H1 (cell line): Measurements from ENCODE around the gene C1QA. TPM values are rescaled to one million over a fixed set of nuclear protein-coding genes. Genes with fewer than 3 reads are reported as not detected.

ENCODE experiments used
- CTCF ChIA-PET: fragments of 300-600 bp; sonication (Branson Sonifier 250); formaldehyde crosslinking; loops from one replicate; lab custom pipeline; 2021; ENCODE audit not compliant: partially characterized antibody; lab: Charles Lee
- POLR2A ChIA-PET: fragments of 300-600 bp; sonication (Branson Sonifier 250); formaldehyde crosslinking; loops from one replicate; lab custom pipeline; 2021; ENCODE audit warnings: inconsistent platforms; ENCODE audit not compliant: partially characterized antibody; lab: Charles Lee
- DNase-seq, 2 experiments: peaks; one replicate each; pipeline versions ENCODE4 v3.0.0 to v3.0.0-alpha.2; 2010 to 2022; ENCODE audit warnings: low spot score in 2 of 2, low read depth in 1 of 2, mixed read lengths in 1 of 2
- FAIRE-seq: peaks from 2 replicates; lab custom pipeline; 2011; peaks lifted over from hg19 to GRCh38; lab: Jason Lieb, UNC
- H2AFZ ChIP-seq: 2 replicates; pipeline ENCODE4 v1.8.1; 2012; ENCODE audit warnings: low read length, inconsistent platforms
- H2AK5ac ChIP-seq: 2 replicates; pipeline ENCODE4 v1.6.1; 2013; ENCODE audit warnings: low read depth, low read length
- H2BK120ac ChIP-seq: replicated peaks from 2 replicates; pipeline ENCODE3; 2013; ENCODE audit warnings: low read depth, low read length, inconsistent platforms
- H2BK12ac ChIP-seq: 2 replicates; pipeline ENCODE4 v1.6.1; 2013; ENCODE audit warnings: low read depth, low read length
- H2BK15ac ChIP-seq: 2 replicates; pipeline ENCODE4 v1.6.1; 2013; ENCODE audit warnings: low read length
- H2BK20ac ChIP-seq: 2 replicates; pipeline ENCODE4 v1.6.1; 2013; ENCODE audit warnings: low read length
- H2BK5ac ChIP-seq: 2 replicates; pipeline ENCODE4 v1.6.1; 2013; ENCODE audit warnings: low read depth, low read length
- H3K14ac ChIP-seq: 2 replicates; pipeline ENCODE4 v1.6.1; 2013; ENCODE audit warnings: inconsistent platforms; ENCODE audit not compliant: insufficient read length
- H3K18ac ChIP-seq: 2 replicates; pipeline ENCODE4 v1.6.1; 2013; ENCODE audit warnings: low read length; ENCODE audit errors: extremely low read depth
- H3K23ac ChIP-seq: 2 replicates; pipeline ENCODE4 v1.6.1; 2013; ENCODE audit warnings: inconsistent platforms; ENCODE audit not compliant: insufficient read length
- H3K23me2 ChIP-seq: 2 replicates; pipeline ENCODE4 v1.6.1; 2013; ENCODE audit warnings: low read depth, low read length
- H3K27ac ChIP-seq: 2 replicates; pipeline ENCODE4 v1.6.1; 2011; ENCODE audit warnings: low read depth, low read length, inconsistent platforms
- H3K27me3 ChIP-seq, 4 experiments: replicated peaks in 1 of 4; 1 replicate in 1 of 4; 2 replicates in 3 of 4; pipeline versions ENCODE4 v1.6.1 to v1.8.1; 2011 to 2013; ENCODE audit warnings: low read length in 3 of 4, mild to moderate bottlenecking in 3 of 4, inconsistent platforms in 2 of 4, mixed read lengths in 2 of 4, moderate library complexity in 1 of 4; ENCODE audit not compliant: control insufficient read depth in 3 of 4, insufficient read depth in 3 of 4; ENCODE audit errors: extremely low read depth in 1 of 4
- H3K36me3 ChIP-seq, 4 experiments: 2 replicates each; pipeline versions ENCODE4 v1.6.1 to v1.8.1; 2011 to 2013; ENCODE audit warnings: mild to moderate bottlenecking in 4 of 4, low read length in 3 of 4, moderate library complexity in 2 of 4, control low read depth in 1 of 4, inconsistent platforms in 1 of 4; ENCODE audit not compliant: insufficient read depth in 4 of 4, control insufficient read depth in 2 of 4
- H3K4ac ChIP-seq: replicated peaks from 2 replicates; pipeline ENCODE3; 2013; ENCODE audit warnings: low read length, low read depth, mixed read lengths, inconsistent platforms; ENCODE audit not compliant: insufficient read length
- H3K4me1 ChIP-seq, 4 experiments: replicated peaks in 1 of 4; 1 replicate in 1 of 4; 2 replicates in 3 of 4; pipeline versions ENCODE4 v1.6.1 to v1.8.1; 2011 to 2013; ENCODE audit warnings: low read length in 3 of 4, inconsistent platforms in 2 of 4, mixed read lengths in 1 of 4; ENCODE audit not compliant: insufficient read depth in 4 of 4, control insufficient read depth in 3 of 4
- H3K4me2 ChIP-seq, 2 experiments: 2 replicates each; pipeline versions ENCODE4 v1.6.1 to v1.8.1; 2011 to 2013; ENCODE audit warnings: low read depth in 2 of 2, low read length in 2 of 2, control low read depth in 1 of 2, inconsistent platforms in 1 of 2, mild to moderate bottlenecking in 1 of 2; ENCODE audit not compliant: insufficient read depth in 1 of 2
- H3K4me3 ChIP-seq, 4 experiments: fragments of 200-600, 300-600 bp in 1 of 4; sonication (generic), shearing (Covaris generic), sonication (Bioruptor Twin) in 1 of 4; 2 replicates each; pipeline versions ENCODE4 v1.5.1 to v1.8.1; 2011 to 2016; ENCODE audit warnings: low read length in 4 of 4, low read depth in 3 of 4, control low read depth in 2 of 4, inconsistent platforms in 2 of 4, mild to moderate bottlenecking in 2 of 4, mixed read lengths in 1 of 4, moderate library complexity in 1 of 4; ENCODE audit not compliant: insufficient read depth in 2 of 4; ENCODE audit errors: extremely low read depth in 1 of 4
- H3K56ac ChIP-seq: replicated peaks from 2 replicates; pipeline ENCODE3; 2013; ENCODE audit warnings: low read depth, mild to moderate bottlenecking, mixed read lengths, low read length, inconsistent platforms; ENCODE audit not compliant: insufficient read length
- H3K79me1 ChIP-seq: 2 replicates; pipeline ENCODE4 v1.6.1; 2013; ENCODE audit warnings: low read depth, low read length, control low read depth
- H3K79me2 ChIP-seq, 2 experiments: 2 replicates each; pipeline versions ENCODE4 v1.6.1 to v1.8.1; 2012 to 2013; ENCODE audit warnings: low read length in 2 of 2, mild to moderate bottlenecking in 2 of 2, inconsistent platforms in 1 of 2; ENCODE audit not compliant: insufficient read depth in 2 of 2, control insufficient read depth in 1 of 2
- H3K9ac ChIP-seq, 4 experiments: replicated peaks in 1 of 4; 1 replicate in 1 of 4; 2 replicates in 3 of 4; pipeline versions ENCODE4 v1.6.1 to v1.8.1; 2011 to 2013; ENCODE audit warnings: low read depth in 3 of 4, low read length in 3 of 4, control low read depth in 2 of 4, mild to moderate bottlenecking in 2 of 4, moderate library complexity in 2 of 4, inconsistent platforms in 1 of 4; ENCODE audit errors: extremely low read depth in 1 of 4
- H3K9me3 ChIP-seq, 2 experiments: 2 replicates each; pipeline versions ENCODE4 v1.6.1 to v1.8.1; 2012 to 2013; ENCODE audit warnings: mild to moderate bottlenecking in 2 of 2, moderate library complexity in 2 of 2, control low read depth in 1 of 2, inconsistent platforms in 1 of 2, low read depth in 1 of 2, low read length in 1 of 2, mixed read lengths in 1 of 2; ENCODE audit not compliant: insufficient read depth in 2 of 2
- H4K20me1 ChIP-seq, 2 experiments: replicated peaks in 1 of 2; 2 replicates each; pipeline versions ENCODE3 to v1.8.1; 2011 to 2013; ENCODE audit warnings: inconsistent platforms in 2 of 2, low read length in 2 of 2, mild to moderate bottlenecking in 1 of 2; ENCODE audit not compliant: insufficient read depth in 2 of 2, control insufficient read depth in 1 of 2
- H4K5ac ChIP-seq: 2 replicates; pipeline ENCODE4 v1.6.1; 2013; ENCODE audit warnings: low read length, low read depth, mixed read lengths, inconsistent platforms; ENCODE audit not compliant: insufficient read length
- H4K8ac ChIP-seq: 2 replicates; pipeline ENCODE4 v1.8.0; 2013; ENCODE audit warnings: mild to moderate bottlenecking, moderate library complexity, low read length, inconsistent platforms; ENCODE audit not compliant: insufficient read depth; ENCODE audit errors: extremely low read depth
- H4K91ac ChIP-seq: replicated peaks from 2 replicates; pipeline ENCODE3; 2013; ENCODE audit warnings: low read length, mixed read lengths, inconsistent platforms; ENCODE audit not compliant: insufficient read length
- ATF2 ChIP-seq: IDR thresholded peaks from 2 replicates; pipeline ENCODE4 v1.6.1; 2012; ENCODE audit warnings: low read length, inconsistent platforms
- CREB1 ChIP-seq: IDR thresholded peaks from 2 replicates; pipeline ENCODE4 v1.6.1; 2012; ENCODE audit warnings: inconsistent platforms
- RFX5 ChIP-seq: IDR thresholded peaks from 2 replicates; pipeline ENCODE4 v1.6.1; 2011; ENCODE audit warnings: low read depth, low read length, improper control_type of control experiment, borderline replicate concordance
- SUZ12 ChIP-seq: fragments of 200-600 bp; sonication (generic); IDR thresholded peaks from 2 replicates; pipeline ENCODE4 v1.6.1; 2012; ENCODE audit warnings: mild to moderate bottlenecking, inconsistent platforms, low read length, moderate library complexity, mixed read lengths
- WGBS, 2 experiments: shearing (Covaris generic) in 1 of 2; methylation state at CpG; one replicate each; pipeline versions ENCODE4 v1.1.6 to v1.1.7; 2013 to 2015; ENCODE audit warnings: low lambda C conversion rate in 2 of 2, mixed read lengths in 2 of 2, inconsistent platforms in 1 of 2, low coverage in 1 of 2, missing lambda C conversion rate in 1 of 2; ENCODE audit not compliant: insufficient replicate concordance in 2 of 2, insufficient coverage in 1 of 2, insufficient read length in 1 of 2; ENCODE audit errors: extremely low coverage in 1 of 2, missing lambda C conversion rate in 1 of 2; 5-methylcytosine and 5-hydroxymethylcytosine counted together
- polyA plus RNA-seq, 7 experiments: library from polyadenylated mRNA; depleted of rRNA in 3 of 7; stranded (reverse) in 5 of 7; unstranded in 2 of 7; fragments of >200 nt in 5 of 7; fragments of 200-250 nt in 2 of 7; gene quantifications; 1 replicate in 5 of 7; 2 replicates in 1 of 7; 4 replicates in 1 of 7; pipeline versions ENCODE4 v1.2.1 to v1.2.3, GENCODE V29; 2011 to 2013; ENCODE audit warnings: missing spikeins in 2 of 7, mixed read lengths in 2 of 7
- total RNA-seq: library from RNA; stranded (reverse); fragmentation: NEBNext Ultra II Directional; extraction: Animal tissue kit (Norgen Biotek cat#: 25700); gene quantifications from 2 replicates; pipeline ENCODE4 v1.2.1, GENCODE V29; 2021

C1QA gene
- total and polyA plus RNA-seq, 2 of the 8 experiments (the other 6 are each of a cell fraction or from before 2014, with no cell fraction given) = not detected

- Histone ChIP-seq H3K4me3 (no peak overlapping the region), H2BK20ac (no peak overlapping the region), H3K79me1 (no peaks in the 10 kb centered on the region), H2BK12ac (no peak overlapping the region; the same call in 1 of the 2 replicates), H3K36me3 (no peaks in the 10 kb centered on the region), H4K20me1 (peaks cover 0 to 1% of the 10 kb centered on the region in 2 experiments), H3K79me2 (no peaks in the 10 kb centered on the region), H3K56ac (no peak overlapping the region), H2AK5ac (no peak overlapping the region), H3K9ac (no peak overlapping the region), H2AFZ (no peak overlapping the region), H3K27me3 (peaks cover 0 to 7% (median 0%) of the 10 kb centered on the region in 4 experiments; a peak in 1 of 7 replicates), H4K5ac (no peak overlapping the region), H3K18ac (no peak overlapping the region), H2BK120ac (no peak overlapping the region), H3K23me2 (peaks cover 2% of the 10 kb centered on the region; the same call in 1 of the 2 replicates), H3K27ac (no peak overlapping the region), H3K4me1 (no peaks in the 10 kb centered on the region; a peak in 3 of 7 replicates), H2BK15ac (0 out of 2 replicates have a peak overlapping the region, but pooled peaks have one; percentile 31), H3K23ac (no peak overlapping the region), H4K91ac (no peak overlapping the region), H3K4me2 (no peak overlapping the region), H2BK5ac (no peak overlapping the region), H3K4ac (no peak overlapping the region), H4K8ac (peak overlapping the region; percentile 57; the same call in 1 of the 2 replicates), H3K14ac (no peak overlapping the region), H3K9me3 (no peaks in the 10 kb centered on the region)
- ChIA-PET CTCF (no interaction called here), POLR2A (no interaction called here)
- no peak for FAIRE-seq
- no peak for DNase-seq
- WGBS, 2 experiments = 88% methylated on average over 16 of the region's 18 CpGs; no CpG with 5 or more reads in 1 of the 2 experiments
- TF ChIP-seq CREB1 (no peak), ATF2 (no peak), RFX5 (no peak), SUZ12 (no peak)
Measured at GRCh38 chr1:22602060-22602740, 34.2 kb upstream of the C1QA start.
